ENCODE measurements around the gene UBE3B.

The UBE3B gene

GRCh38 chr12:109552971-109553370 lies 75.5 kb downstream of the UBE3B start:
- DNase-seq (ENCODE audit: low spot score): no peak

GRCh38 chr12:109553483-109553882 lies 76.0 kb downstream of the UBE3B start:
- no peak for DNase-seq (ENCODE audit: low spot score)

- DNase-seq (ENCODE audit: low spot score): no peak
These were observed 76.6 kb downstream of the UBE3B start for GRCh38 chr12:109553906-109554500.

- no peak for DNase-seq (ENCODE audit: low spot score)
These were observed 77.3 kb downstream of the UBE3B start for GRCh38 chr12:109554761-109555160.

GRCh38 chr12:109555431-109556315 lies 78.2 kb downstream of the UBE3B start:
- no peak for DNase-seq (ENCODE audit: low spot score)

GRCh38 chr12:109557200-109557599 lies 79.8 kb downstream of the UBE3B start:
- DNase-seq (ENCODE audit: low spot score): no peak

- no peak for DNase-seq (ENCODE audit: low spot score)
These were observed 80.4 kb downstream of the UBE3B start for GRCh38 chr12:109557805-109558204.

- no peak for DNase-seq (ENCODE audit: low spot score)
These were observed 81.2 kb downstream of the UBE3B start for GRCh38 chr12:109558374-109559199.

GRCh38 chr12:109559200-109559505 lies 81.7 kb downstream of the UBE3B start:
- DNase-seq (ENCODE audit: low spot score): no peak

GRCh38 chr12:109559601-109560000 lies 82.2 kb downstream of the UBE3B start:
- no peak for DNase-seq (ENCODE audit: low spot score)

- DNase-seq (ENCODE audit: low spot score): no peak
These were observed 83.7 kb downstream of the UBE3B start for GRCh38 chr12:109560867-109561710.

GRCh38 chr12:109561711-109562030 lies 84.2 kb downstream of the UBE3B start:
- no peak for DNase-seq (ENCODE audit: low spot score)

- no peak for DNase-seq (ENCODE audit: low spot score)
These were observed 85.4 kb downstream of the UBE3B start for GRCh38 chr12:109562871-109563270.

GRCh38 chr12:109563291-109564284 lies 86.2 kb downstream of the UBE3B start:
- DNase-seq (ENCODE audit: low spot score): no peak

GRCh38 chr12:109566424-109566823 lies 89.0 kb downstream of the UBE3B start:
- no peak for DNase-seq (ENCODE audit: low spot score)

- no peak for DNase-seq (ENCODE audit: low spot score)
These were observed 89.9 kb downstream of the UBE3B start for GRCh38 chr12:109567296-109567695.

- no peak for DNase-seq (ENCODE audit: low spot score)
These were observed 90.5 kb downstream of the UBE3B start for GRCh38 chr12:109567967-109568366.

GRCh38 chr12:109568486-109568885 lies 91.1 kb downstream of the UBE3B start:
- no peak for DNase-seq (ENCODE audit: low spot score)

- no peak for DNase-seq (ENCODE audit: low spot score)
These were observed 94.5 kb downstream of the UBE3B start for GRCh38 chr12:109571773-109572505.

GRCh38 chr12:109572506-109572845 lies 95.0 kb downstream of the UBE3B start:
- DNase-seq (ENCODE audit: low spot score): no peak
